ENCODE results near the gene MAN2B2. TPM values are rescaled to one million over a fixed set of nuclear protein-coding genes. Genes with fewer than 3 reads are reported as not detected.

The MAN2B2 gene
- total and polyA plus RNA-seq, 2 donors from 2014 or later: 19.9 to 34.3 TPM

DNA sequence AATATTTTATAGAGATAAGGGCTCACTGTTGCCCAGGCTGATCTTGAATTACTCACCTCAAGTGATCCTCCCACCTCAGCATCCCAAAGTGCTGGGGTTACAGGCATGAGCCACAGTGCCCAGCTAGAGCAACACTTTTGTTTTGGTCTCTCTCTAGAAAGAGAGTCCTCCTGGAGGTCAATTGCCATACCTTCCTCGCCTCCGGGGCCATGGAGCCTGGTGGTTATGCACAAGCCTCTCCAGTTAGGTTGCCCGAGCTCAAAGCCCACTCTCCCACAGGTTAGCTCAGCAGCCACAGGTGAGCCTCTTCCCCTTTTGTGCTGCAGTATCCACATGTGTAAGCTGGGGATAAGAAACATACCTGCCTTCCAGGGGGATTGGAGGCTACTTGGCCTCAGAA lies 24.2 kb upstream of the MAN2B2 start:
- Histone ChIP-seq H3K27me3 (ENCODE audit: control insufficient read depth, insufficient read depth, low read length) (no peaks in the 10 kb centered on the region), H3K9me3 (ENCODE audit: control insufficient read depth in 2 of 3, insufficient read depth in 1 of 3, low read length in 3 of 3) (peaks cover 0 to 6% (median 6%) of the 10 kb centered on the region in 3 donors), H3K36me3 (ENCODE audit: control insufficient read depth in 2 of 3, insufficient read depth in 3 of 3, low read length in 3 of 3) (no peaks in the 10 kb centered on the region), H3K4me1 (ENCODE audit: control insufficient read depth in 2 of 3, insufficient read depth in 2 of 3, low read depth in 1 of 3, low read length in 3 of 3) (no peaks in the 10 kb centered on the region), H3K9ac (ENCODE audit: low read length in 3 of 3) (no peak overlapping the region), H3K4me3 (ENCODE audit: low read length in 3 of 3) (no peak overlapping the region), H3K27ac (ENCODE audit: low read depth in 2 of 2, low read length in 2 of 2) (no peak overlapping the region)
- DNase-seq (no peak), FAIRE-seq (no peak)
- intact Hi-C loops (cut with DNase I): no loop called here
- TF ChIP-seq, protein P1, sequence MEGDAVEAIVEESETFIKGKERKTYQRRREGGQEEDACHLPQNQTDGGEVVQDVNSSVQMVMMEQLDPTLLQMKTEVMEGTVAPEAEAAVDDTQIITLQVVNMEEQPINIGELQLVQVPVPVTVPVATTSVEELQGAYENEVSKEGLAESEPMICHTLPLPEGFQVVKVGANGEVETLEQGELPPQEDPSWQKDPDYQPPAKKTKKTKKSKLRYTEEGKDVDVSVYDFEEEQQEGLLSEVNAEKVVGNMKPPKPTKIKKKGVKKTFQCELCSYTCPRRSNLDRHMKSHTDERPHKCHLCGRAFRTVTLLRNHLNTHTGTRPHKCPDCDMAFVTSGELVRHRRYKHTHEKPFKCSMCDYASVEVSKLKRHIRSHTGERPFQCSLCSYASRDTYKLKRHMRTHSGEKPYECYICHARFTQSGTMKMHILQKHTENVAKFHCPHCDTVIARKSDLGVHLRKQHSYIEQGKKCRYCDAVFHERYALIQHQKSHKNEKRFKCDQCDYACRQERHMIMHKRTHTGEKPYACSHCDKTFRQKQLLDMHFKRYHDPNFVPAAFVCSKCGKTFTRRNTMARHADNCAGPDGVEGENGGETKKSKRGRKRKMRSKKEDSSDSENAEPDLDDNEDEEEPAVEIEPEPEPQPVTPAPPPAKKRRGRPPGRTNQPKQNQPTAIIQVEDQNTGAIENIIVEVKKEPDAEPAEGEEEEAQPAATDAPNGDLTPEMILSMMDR (IDR thresholded peaks at IDR 0.05; ENCODE audit: borderline replicate concordance, extremely low read depth, insufficient read depth): no peak

DNA sequence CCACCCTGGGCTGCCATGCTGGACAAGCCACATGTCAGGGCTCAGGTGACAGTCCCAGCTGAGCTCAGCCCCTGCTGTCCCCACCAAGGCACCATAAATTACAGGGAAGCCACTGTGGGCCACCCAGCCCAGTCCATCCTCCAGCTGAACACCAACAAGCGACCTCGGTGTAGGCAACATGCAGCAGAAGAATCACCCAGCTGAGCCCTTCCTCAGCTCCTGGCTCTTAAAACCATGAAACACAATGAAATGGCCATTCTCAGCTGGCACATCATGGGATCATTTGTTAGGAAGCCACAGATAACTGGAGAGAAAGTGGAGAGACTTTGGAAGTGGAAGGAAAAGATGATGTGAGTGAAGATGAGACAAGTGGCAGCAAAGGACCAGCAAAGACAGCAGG lies 23.3 kb upstream of the MAN2B2 start:
- H3K9me3 ChIP-seq (ENCODE audit: control insufficient read depth in 2 of 3, insufficient read depth in 1 of 3, low read length in 3 of 3): peaks cover 0 to 6% (median 6%) of the 10 kb centered on the region in 3 donors

DNA sequence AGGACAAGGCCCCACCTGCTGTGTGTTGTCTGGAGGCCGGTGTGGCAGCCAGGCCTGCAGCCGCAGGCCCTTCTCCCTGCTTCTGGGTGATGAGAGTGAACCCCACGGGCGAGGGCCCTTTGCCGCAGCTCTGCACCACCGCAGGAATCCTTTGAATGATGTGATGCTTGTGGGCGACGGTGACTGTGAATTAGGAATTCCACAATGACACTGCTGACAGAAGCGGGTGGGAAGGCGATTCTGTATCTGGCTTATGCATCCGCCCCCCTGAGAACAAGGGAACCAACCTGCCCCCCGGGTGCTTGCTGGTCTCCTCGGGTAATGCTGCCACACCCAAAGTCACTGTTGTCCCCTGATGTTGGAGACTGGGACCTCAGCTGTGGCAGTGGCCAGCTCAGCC lies 19.5 kb upstream of the MAN2B2 start:
- Histone ChIP-seq H3K4me3 (ENCODE audit: low read length in 3 of 3) (no peak overlapping the region), H3K27ac (ENCODE audit: low read depth in 2 of 2, low read length in 2 of 2) (no peak overlapping the region), H3K9me3 (ENCODE audit: control insufficient read depth in 2 of 3, insufficient read depth in 1 of 3, low read length in 3 of 3) (peaks cover 0 to 6% (median 6%) of the 10 kb centered on the region in 3 donors), H3K36me3 (ENCODE audit: control insufficient read depth in 2 of 3, insufficient read depth in 3 of 3, low read length in 3 of 3) (no peaks in the 10 kb centered on the region), H3K27me3 (ENCODE audit: control insufficient read depth, insufficient read depth, low read length) (peaks cover 5% of the 10 kb centered on the region), H3K4me1 (ENCODE audit: control insufficient read depth in 2 of 3, insufficient read depth in 2 of 3, low read depth in 1 of 3, low read length in 3 of 3) (no peaks in the 10 kb centered on the region), H3K9ac (ENCODE audit: low read length in 3 of 3) (no peak overlapping the region)
- FAIRE-seq (no peak), DNase-seq (no peak)
- TF ChIP-seq, protein P1 (IDR thresholded peaks at IDR 0.05; ENCODE audit: borderline replicate concordance, extremely low read depth, insufficient read depth): no peak
- intact Hi-C loops (cut with DNase I): no loop called here

More for the DNA sequence above, 23.3 kb upstream of the MAN2B2 start:
- Histone ChIP-seq H3K4me1 (ENCODE audit: control insufficient read depth in 2 of 3, insufficient read depth in 2 of 3, low read depth in 1 of 3, low read length in 3 of 3) (no peaks in the 10 kb centered on the region), H3K4me3 (ENCODE audit: low read length in 3 of 3) (no peak overlapping the region), H3K9ac (ENCODE audit: low read length in 3 of 3) (no peak overlapping the region), H3K27ac (ENCODE audit: low read depth in 2 of 2, low read length in 2 of 2) (no peak overlapping the region), H3K36me3 (ENCODE audit: control insufficient read depth in 2 of 3, insufficient read depth in 3 of 3, low read length in 3 of 3) (no peaks in the 10 kb centered on the region), H3K27me3 (ENCODE audit: control insufficient read depth, insufficient read depth, low read length) (no peaks in the 10 kb centered on the region)
- DNase-seq (no peak), FAIRE-seq (no peak)
- TF ChIP-seq, protein P1 (IDR thresholded peaks at IDR 0.05; ENCODE audit: borderline replicate concordance, extremely low read depth, insufficient read depth): no peak
- intact Hi-C loops (cut with DNase I): no loop called here

DNA sequence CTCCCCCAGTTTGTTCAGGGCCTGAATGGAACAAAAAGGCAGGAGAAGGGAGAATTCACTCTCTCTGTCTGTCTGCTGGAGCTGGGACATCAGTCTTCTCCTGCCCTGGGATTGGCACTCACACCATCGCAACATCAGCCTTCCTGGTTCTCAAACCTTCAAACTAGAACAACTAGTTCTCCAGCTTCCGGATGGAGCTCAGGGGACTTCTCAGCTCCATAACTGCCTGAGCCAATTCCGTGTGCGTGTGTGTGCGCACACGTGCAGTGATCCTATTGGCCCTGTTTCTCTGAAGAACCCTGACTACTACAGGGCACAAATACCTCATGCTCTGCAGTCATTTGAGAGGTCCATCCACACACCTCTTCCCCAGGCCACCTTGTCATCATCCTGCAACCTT lies 18.7 kb upstream of the MAN2B2 start:
- DNase-seq (no peak), FAIRE-seq (no peak)
- TF ChIP-seq, protein P1 (IDR thresholded peaks at IDR 0.05; ENCODE audit: borderline replicate concordance, extremely low read depth, insufficient read depth): no peak
- Histone ChIP-seq H3K36me3 (ENCODE audit: control insufficient read depth in 2 of 3, insufficient read depth in 3 of 3, low read length in 3 of 3) (no peaks in the 10 kb centered on the region), H3K9ac (ENCODE audit: low read length in 3 of 3) (no peak overlapping the region), H3K27ac (ENCODE audit: low read depth in 2 of 2, low read length in 2 of 2) (no peak overlapping the region), H3K9me3 (ENCODE audit: control insufficient read depth in 2 of 3, insufficient read depth in 1 of 3, low read length in 3 of 3) (peaks cover 0 to 6% (median 5%) of the 10 kb centered on the region in 3 donors), H3K27me3 (ENCODE audit: control insufficient read depth, insufficient read depth, low read length) (peaks cover 7% of the 10 kb centered on the region), H3K4me3 (ENCODE audit: low read length in 3 of 3) (no peak overlapping the region), H3K4me1 (ENCODE audit: control insufficient read depth in 2 of 3, insufficient read depth in 2 of 3, low read depth in 1 of 3, low read length in 3 of 3) (no peaks in the 10 kb centered on the region)
- intact Hi-C loops (cut with DNase I): no loop called here

All from kidney (tissue), 14 donors.